Stimulated activated CD8-positive, alpha-beta memory T cell treated with anti-CD3 and anti-CD28 coated beads, Interleukin-15, amount 100 ng/mL, for 1 hour (primary cell): Measurements from ENCODE around the gene GPR83.
"Not testable (repeated sequence)": the region's sequence is repeated elsewhere in the genome, so short reads cannot be mapped to it uniquely, and the experiment has no call there.

Experiments
- DNase-seq: peaks from one replicate; pipeline ENCODE4 v3.0.0-alpha.2; 2020; ENCODE audit warnings: low read depth

Gene GPR83

GRCh38 chr11:94400839-94401772 is at the start of gene GPR83:
GPR83 (minus strand) TSS chr11:94401419; CDS start chr11:94401247, 172 bp downstream.
- DNase-seq: no peak

GRCh38 chr11:94450048-94450447 is 48.8 kb upstream of the GPR83 start:
- no peak for DNase-seq

- no peak for DNase-seq
Measured at GRCh38 chr11:94449437-94449836, 48.2 kb upstream of the GPR83 start.

GRCh38 chr11:94449029-94449428 is 47.8 kb upstream of the GPR83 start:
- no peak for DNase-seq

GRCh38 chr11:94447149-94447548 is 45.9 kb upstream of the GPR83 start:
- DNase-seq: no peak

GRCh38 chr11:94445641-94446040 is 44.4 kb upstream of the GPR83 start:
- DNase-seq: no peak

- no peak for DNase-seq
Measured at GRCh38 chr11:94433049-94433448, 31.8 kb upstream of the GPR83 start.

- DNase-seq: no peak
Measured at GRCh38 chr11:94424662-94425061, 23.4 kb upstream of the GPR83 start.

GRCh38 chr11:94424011-94424410 is 22.8 kb upstream of the GPR83 start:
- no peak for DNase-seq

- DNase-seq: no peak
Measured at GRCh38 chr11:94423507-94423906, 22.3 kb upstream of the GPR83 start.

GRCh38 chr11:94418123-94418765 is 17.0 kb upstream of the GPR83 start:
- no peak for DNase-seq

- no peak for DNase-seq
Measured at GRCh38 chr11:94417386-94417987, 16.3 kb upstream of the GPR83 start.

GRCh38 chr11:94405062-94405833 is 4.0 kb upstream of the GPR83 start:
- DNase-seq: no peak

- no peak for DNase-seq
Measured at GRCh38 chr11:94402355-94402754, 1.1 kb upstream of the GPR83 start.

- DNase-seq: no peak
Measured at GRCh38 chr11:94401773-94402265, 600 bp upstream of the GPR83 start.

- DNase-seq: no peak
Measured at GRCh38 chr11:94400457-94400838, 771 bp downstream of the GPR83 start.

GRCh38 chr11:94400050-94400449 is 1.2 kb downstream of the GPR83 start:
- no peak for DNase-seq

GRCh38 chr11:94398101-94398500 is 3.1 kb downstream of the GPR83 start:
- DNase-seq: no peak

- no peak for DNase-seq
Measured at GRCh38 chr11:94396282-94396681, 4.9 kb downstream of the GPR83 start.

GRCh38 chr11:94391937-94392336 is 9.3 kb downstream of the GPR83 start:
- not testable (repeated sequence) for DNase-seq

GRCh38 chr11:94379613-94380012 is 21.6 kb downstream of the GPR83 start:
- no peak for DNase-seq

GRCh38 chr11:94376841-94377240 is 24.4 kb downstream of the GPR83 start:
- DNase-seq: no peak
